ENCODE results near the gene PIWIL4. TPM values are rescaled to one million over a fixed set of nuclear protein-coding genes. Genes with fewer than 3 reads are reported as not detected.
"Not testable (repeated sequence)": the region's sequence is repeated elsewhere in the genome, so short reads cannot be mapped to it uniquely, and the experiment has no call there.

PIWIL4 gene
- total RNA-seq, 1 donor from 2014 or later: 0.28 TPM

DNA sequence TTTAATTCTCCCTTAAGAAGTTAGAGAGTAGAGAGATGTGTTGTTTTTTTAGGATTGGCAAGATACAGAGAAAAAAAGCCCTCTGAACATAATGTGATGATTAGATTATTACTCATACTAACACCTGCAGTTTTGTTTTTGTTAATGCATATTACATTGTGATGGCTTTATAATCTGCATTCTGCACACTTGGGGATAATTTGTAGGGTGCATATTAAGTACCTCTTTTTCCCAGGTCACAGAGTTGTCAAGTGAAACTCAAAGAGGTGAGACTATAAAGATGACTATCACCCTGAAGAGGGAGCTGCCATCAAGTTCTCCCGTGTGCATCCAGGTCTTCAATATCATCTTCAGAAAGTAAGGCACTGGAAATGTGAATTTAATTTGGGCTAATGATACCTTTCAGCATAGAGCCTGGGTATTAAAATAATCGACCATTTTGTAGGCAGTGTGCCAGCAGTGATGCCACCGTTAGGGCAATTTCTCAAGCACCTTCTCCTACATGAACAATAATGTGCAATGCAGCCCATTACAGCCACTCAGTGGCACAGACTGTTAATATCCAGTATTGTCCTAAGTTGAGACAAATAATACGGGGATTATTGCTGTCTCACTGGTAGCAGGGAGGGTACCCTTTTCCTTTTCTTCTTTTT is 16.2 kb downstream of the PIWIL4 start:
- ATAC-seq (no peak), DNase-seq (ENCODE audit: low spot score) (no peak)

DNA sequence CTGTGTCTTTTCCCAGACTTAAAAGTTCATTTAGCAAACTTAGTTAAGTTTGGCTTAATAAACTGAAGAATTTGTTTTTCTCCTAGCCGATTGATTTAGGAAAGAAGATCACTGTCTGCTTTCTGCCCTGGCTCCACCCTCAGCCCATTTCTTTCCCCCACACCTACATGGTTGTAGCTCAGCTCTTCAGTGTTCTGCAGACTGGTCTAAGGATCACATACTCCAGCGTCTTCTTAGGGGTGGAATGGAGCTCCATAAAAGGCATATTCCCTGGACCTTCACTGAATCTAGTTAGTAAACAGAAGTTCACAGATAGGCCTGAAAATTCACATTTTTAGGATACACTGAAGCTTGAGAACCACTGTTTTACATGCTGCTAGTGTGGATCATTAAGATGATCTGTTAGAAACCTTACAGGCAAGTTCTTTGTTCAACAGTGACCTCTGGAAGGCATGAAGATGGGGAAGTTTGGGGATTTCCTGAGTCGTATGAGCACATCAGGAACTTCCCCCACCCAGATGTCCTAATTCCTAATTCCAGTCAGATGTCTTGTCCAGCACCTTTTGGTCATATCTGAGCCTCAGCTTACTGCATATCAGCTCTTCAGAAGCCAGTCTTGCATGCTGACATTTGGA is 16.8 kb downstream of the PIWIL4 start:
- ATAC-seq: peak; percentile 31

DNA sequence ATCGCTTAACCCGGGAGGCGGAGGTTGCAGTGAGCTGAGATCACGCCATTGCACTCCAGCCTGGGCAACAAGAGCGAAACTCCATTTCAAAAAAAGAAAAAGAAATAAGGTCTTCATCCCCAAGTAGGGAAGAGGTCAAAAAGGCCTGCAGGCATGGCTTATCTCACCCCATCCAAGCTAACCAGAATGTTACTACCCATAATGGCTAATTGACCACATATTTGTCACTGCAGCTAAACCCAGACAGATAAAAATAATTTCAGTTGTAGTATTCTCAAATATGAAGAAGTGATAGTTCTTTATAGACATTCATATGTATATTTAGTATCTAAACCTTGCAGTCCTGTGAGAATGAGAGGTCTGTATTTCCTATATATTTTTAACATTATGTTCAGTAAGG is 17.8 kb downstream of the PIWIL4 start:
- ATAC-seq (no peak), DNase-seq (ENCODE audit: low spot score) (no peak)

More for the DNA sequence above, 16.8 kb downstream of the PIWIL4 start:
- DNase-seq (ENCODE audit: low spot score): no peak

DNA sequence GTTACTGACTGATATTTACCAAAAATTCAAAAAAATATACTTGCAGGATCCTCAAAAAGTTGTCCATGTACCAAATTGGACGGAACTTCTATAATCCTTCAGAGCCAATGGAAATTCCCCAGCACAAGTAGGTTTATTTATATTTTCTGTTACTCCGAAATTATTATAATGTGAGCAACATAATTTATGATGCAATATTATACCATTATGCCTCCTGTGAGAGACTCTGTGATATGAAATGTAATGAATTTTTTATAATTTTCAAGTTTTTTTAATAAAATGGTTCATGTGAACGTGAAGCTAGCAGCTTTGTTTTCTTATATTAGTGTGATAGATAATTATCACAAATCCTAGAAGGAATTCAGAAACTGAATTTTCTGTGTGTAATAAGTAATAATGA is 18.2 kb downstream of the PIWIL4 start:
- DNase-seq (ENCODE audit: low spot score) (no peak), ATAC-seq (no peak)

DNA sequence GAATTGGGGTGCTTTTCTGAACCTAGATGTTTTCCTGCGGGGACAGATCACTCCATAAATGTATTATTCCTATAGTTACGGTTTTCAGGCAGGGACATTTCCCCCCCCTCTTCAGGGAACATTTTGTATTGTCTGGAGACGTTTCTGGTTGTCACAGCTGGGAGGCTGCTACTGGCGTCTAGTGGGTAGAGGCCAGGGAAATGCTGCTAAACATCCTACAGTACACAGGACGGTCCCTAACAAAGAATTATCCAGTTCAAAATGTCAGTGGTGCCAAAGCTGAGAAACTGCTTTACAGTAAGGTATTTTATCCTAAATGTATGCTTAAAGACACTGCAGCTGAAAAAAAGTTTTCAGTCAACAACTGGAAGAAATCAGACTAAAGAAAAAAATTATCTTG is 19.4 kb downstream of the PIWIL4 start:
- ATAC-seq: no peak
- DNase-seq (ENCODE audit: low spot score): no peak

DNA sequence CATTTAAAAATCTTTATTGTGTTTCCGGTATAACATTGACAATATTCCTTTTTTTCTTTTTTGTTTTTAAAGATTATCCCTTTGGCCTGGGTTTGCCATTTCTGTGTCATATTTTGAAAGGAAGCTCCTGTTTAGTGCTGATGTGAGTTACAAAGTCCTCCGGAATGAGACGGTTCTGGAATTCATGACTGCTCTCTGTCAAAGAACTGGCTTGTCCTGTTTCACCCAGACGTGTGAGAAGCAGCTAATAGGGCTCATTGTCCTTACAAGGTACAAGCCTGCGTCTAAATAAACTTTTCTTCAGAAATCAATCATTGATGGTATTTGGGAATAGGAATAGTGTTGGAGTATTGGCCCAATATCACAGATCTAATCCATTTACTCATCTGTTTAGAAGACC is 19.8 kb downstream of the PIWIL4 start:
- ATAC-seq: no peak
- DNase-seq (ENCODE audit: low spot score): no peak

DNA sequence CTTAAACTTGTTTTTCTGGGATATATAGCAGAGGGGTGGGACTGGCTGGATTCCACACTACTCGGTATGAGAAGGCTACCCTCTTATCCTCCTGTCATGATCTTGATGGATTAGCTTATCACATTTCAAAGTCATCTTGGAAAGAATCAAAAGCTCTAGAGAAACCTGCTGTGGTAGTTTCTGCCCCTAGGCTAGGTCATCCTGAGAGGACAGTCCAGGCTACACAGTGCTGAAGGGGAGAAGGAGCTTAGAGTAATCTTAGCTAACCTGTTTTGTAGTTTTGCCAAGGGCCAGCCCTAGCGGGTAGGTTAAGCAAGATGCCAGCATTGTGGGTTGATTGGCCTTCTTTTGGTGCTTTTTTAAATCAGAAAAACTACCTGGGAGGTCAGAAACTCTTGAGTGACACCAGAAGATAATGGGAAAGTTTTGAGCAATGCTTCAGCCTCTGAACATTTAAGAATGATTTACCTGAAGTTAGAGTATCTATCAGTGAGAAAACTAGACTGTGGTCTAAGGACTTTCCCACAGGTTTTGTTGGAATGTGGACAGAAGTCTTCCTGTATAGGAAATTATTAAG is 21.3 kb downstream of the PIWIL4 start:
- DNase-seq (ENCODE audit: low spot score): no peak
- no peak for ATAC-seq

DNA sequence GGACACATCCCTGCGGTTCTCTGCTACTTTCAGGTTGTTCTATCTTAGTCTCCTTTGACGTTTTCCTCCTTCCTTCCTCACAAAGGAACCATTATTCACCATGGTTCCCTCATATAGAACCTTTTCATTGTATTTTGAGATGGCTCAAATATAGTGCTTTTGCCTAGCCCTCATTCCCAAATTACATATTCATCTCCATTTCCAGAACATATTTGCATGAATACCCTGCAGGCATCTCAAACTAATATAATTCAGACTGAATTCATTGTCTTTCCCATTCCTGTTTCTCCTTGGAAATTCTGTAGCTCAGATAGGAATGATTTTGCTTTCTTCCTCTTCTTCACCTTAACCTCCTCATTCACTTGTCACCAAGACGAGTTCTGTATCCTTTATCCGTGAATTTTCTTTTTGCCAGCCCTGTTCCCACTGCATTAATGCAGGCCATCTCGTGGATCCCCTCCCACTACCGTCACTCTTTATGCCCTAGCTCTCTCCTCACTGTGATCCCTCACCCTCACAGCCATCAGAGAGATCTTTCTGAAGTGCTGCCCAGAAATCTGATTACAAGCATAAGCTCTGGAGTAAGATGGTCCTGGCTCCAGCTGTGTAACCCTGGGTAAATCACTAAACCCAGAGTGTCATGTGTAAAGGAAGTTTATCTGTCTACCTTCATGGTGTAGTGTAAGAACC is 23.3 kb downstream of the PIWIL4 start:
- DNase-seq (ENCODE audit: low spot score) (no peak), ATAC-seq (no peak)

DNA sequence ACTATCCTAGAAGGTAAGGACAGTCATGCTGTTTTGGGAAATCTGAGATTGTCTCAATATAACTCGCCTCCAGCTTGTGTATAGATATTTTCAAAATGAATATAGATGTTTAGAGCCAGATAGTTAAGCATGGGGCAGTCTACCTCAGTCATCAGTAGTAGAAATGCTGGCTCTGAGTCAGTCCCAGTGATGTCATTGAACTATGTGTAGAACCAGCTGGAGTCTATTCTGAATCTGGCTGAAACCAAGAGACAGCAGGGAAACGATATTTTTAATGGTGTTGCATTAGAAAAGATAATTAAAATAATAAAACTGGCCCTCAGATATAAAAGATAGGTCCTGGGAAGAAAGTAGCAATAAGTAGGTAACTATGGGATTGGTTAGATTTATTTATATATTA is 25.9 kb downstream of the PIWIL4 start:
- ATAC-seq (no peak), DNase-seq (ENCODE audit: low spot score) (no peak)

DNA sequence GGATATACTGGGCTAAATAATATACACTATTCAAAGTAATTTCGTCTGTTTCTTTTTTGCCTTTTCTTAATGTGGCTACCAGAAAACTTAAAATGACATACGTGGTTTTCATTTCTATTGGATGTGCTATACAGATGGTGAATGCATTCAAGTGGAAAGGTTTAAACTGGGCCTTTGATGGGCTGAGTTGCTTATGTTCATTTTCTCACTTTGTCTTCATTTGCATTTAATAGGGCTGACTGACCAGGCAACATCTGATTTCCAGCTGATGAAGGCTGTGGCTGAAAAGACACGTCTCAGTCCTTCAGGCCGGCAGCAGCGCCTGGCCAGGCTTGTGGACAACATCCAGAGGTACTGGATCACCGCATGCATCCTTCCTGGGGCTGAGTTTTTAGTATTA is 27.9 kb downstream of the PIWIL4 start:
- ATAC-seq (no peak), DNase-seq (ENCODE audit: low spot score) (no peak)

DNA sequence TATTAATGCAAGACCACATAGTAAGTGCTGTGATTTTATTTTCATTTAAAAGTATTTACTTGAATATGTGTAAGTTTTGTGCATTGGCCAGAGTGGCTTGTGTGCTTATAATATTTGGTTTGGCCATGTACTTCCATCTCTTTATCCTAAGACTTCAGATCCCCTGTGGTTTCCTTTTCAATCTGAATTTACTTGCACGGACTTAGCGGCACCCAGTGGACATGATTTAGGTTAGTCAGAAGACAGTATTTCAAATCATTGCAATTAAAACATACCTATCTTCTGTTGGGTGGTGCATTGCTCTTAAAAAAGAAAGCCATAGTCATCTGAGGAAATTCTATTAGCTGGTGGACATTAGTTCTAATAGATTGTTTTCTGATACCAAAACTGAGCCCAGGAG is 30.7 kb downstream of the PIWIL4 start:
- DNase-seq (ENCODE audit: low spot score) (no peak), ATAC-seq (peak; percentile 51)

DNA sequence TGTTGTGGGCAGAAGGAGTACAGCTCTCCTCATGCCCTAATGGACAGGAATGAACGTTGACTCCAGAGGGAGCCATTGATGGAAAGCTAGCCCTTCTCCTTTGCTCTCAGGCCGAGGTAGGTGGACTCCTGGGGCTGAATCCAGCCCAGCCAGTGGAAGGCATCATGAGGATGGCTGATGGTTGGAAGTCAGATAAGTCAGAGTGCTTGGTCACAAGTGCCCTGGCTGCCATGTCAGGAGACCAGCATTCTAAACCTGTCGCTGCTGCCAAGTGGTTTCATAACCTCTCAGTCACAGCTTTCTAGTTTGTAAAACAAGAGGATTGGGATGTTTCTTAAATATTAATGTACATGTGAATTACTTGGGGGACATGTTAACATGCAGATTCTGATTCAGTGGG is 32.3 kb downstream of the PIWIL4 start:
- DNase-seq (ENCODE audit: low spot score) (no peak), ATAC-seq (no peak)

DNA sequence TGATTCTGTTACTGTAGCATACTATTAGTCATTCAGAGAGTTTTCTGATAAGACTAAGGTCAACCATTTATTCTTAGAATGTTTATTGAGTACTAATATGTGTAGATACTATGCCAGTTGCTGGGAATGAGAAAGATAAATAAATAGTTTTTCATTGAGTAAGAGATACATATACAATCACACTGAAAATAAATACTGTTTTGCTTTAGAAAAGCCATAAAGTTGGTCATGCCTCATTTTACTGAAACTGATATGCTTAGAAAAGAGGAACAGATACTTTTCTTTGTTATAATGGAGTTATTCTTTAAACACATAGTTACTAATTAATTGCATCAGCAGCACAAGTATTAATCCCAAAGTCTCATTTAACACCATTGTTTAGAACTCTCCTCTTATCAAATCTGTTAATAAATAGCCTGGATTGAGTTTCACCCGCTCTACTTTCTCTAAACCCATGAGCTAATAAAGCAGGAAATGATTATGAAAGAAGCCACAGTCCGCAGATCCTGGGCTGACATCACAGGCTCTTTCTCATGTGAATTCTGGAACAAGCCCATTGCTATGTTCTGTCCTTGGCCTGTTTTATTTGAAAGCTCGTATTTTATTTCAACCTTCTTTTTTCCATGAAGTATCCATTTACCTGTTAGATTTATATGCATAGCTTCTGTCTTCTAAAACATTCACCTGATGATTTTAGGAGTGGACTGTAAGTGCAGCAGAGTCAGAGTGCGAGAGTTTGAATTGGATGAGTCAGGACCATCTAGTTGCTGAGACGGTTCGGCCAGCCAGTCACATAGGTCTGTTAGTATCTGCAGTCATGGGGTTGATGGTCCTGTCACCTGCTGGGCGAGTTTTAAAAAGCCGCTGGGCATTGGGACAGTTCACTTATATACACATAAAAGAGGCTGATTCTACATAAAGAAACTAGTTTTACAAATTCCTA is 35.5 kb downstream of the PIWIL4 start:
- ATAC-seq (peak; percentile 95), DNase-seq (ENCODE audit: low spot score) (peak; percentile 72)

DNA sequence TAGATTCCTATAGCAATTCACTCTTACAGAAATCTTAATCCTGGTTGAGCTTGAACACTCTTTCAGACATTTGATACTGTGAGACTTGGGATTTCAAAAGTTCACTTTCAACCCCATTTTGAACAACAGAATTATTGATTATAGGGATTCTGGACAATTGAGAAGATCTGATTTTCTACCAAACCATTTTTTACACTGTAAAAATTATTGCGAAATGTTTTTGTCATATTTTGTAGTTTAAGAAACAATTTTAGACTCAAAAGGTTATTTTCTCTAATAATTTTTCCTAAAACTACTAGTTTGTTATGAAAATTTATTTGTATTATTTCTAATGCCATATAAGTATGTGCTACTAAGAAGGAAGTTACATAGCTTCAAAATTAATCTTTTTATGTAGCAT is 36.4 kb downstream of the PIWIL4 start:
- no peak for DNase-seq (ENCODE audit: low spot score)

DNA sequence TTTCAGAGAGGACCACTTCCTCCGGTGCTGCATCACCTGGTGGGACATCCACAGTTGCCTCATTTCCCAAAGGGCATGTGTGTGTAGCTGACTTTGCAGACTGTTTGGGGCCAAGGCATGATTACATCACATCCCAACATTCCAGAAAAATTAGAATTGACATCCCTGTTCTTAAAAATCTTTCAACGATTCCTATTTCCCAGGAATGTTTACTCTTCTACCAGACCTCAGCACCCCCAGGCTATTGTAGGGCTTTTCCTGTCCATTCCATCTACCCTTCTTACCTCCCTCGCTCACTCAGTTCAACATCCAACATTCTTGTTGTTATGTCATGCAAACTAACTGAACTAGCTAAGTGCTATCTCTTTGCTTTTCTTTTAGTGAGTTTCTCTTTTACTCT is 37.3 kb downstream of the PIWIL4 start:
- DNase-seq (ENCODE audit: low spot score) (no peak), ATAC-seq (no peak)

More for the DNA sequence above, 36.4 kb downstream of the PIWIL4 start:
- no peak for ATAC-seq

DNA sequence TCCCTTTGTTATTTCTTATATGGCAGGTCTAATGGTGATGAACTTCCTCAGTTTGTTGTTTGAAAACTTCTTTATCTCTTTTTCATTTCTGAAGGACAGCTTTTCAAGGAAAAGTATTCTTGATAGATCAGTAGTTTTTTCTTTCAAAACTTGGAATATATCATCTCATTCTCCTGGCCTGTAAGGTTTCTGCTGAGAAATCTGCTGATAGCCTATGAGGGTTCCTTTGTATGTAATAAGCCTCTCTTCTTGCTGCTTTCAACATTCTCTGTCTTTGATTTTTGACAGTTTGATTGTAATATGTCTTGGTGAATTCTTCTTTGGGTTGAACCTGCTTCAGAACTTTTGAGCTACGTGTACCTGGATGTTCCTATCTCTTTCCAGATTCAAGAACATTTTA is 46.0 kb downstream of the PIWIL4 start:
- ATAC-seq (no peak), DNase-seq (ENCODE audit: low spot score) (no peak)

DNA sequence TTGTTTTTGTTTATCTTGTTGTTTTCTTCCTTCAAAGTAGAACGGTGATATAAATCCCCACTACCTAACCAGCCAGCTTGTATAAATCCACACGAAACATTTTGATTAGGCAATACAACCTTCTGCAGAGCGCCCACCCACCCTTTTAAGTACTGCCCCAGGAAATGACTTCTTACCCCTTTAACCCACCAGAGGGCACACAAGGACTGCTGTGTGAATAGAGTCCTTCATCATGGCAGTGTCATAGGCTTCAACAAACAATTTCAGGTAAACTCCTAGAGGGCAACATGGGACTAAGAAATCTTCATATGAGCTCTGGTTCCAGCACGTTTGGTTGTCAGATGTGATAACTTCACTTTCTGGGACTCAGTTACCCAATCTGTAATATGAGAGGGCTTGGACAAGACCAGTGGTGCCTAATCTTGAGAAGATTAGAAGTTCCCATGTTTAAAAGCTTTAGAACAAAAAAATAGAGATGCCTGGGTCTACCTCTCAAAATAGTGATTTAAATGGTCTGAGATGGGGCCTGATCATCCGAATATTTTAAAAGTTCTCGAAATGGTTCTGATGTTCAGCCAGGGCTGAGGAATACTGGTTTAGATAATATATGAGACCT is 56.1 kb downstream of the PIWIL4 start:
- peak; percentile 100 for ATAC-seq
- DNase-seq (ENCODE audit: low spot score): peak; percentile 56

DNA sequence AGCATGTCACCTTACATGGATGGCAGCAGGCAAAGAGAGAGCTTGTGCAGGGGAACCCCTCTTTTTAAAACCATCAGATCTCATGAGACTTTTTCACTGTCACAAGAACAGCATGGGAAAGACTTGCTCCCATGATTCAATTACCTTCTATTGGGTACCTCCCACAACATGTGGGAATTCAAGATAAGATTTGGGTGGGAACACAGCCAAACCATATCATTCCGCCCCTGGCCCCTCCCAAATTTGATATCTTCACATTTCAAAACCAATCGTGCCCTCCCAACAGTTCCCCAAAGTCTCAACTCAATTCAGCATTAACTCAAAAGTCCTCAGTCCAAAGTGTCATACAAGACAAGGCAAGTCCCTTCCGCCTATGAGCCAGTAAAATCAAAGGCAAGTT is 58.3 kb downstream of the PIWIL4 start:
- DNase-seq (ENCODE audit: low spot score); ATAC-seq: not testable (repeated sequence)

DNA sequence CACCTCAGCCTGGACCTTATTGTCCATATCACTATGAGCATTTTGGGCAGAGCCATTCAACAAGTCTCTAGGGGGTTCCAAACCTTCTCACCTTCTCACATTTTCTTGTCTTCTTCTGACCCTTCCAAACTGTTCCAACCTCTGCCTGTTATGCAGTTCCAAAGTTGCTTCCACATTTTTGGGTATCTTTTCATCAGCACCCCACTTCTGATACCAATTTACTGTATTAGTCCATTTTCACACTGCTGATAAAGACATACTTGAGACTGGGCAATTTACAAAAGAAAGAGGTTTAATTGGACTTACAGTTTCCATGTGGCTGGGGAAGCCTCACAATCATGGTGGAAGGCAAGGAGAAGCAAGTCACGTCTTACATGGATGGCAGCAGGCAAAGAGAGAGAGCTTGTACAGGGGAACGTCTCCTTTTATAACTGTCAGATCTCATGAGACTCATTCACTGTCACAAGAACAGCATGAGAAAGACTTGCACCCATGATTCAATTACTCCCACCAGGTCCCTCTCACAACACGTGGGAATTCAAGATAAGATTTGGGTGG is 59.9 kb downstream of the PIWIL4 start:
- ATAC-seq: not testable (repeated sequence)

DNA sequence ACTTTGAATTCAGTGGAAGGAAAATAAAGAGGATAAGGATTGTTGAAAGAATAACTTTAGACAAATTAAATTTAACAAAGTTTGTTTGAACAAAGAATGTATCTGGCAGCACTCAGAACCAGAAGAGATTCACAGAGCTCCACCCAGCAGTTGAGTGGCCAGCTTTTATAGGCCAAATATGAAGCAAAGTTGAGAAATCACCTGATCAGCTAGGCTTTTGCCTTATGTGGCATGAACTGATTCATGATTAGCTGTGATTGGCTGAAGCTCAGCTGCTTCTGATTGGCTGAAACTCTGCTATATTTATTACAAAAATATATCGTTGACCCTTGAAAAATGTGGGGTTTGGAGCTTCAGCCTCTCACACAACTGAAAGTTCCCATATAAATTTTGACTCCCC is 62.6 kb downstream of the PIWIL4 start:
- ATAC-seq (no peak), DNase-seq (ENCODE audit: low spot score) (no peak)

More for the DNA sequence above, 59.9 kb downstream of the PIWIL4 start:
- not testable (repeated sequence) for DNase-seq (ENCODE audit: low spot score)

All from left lobe of liver (tissue), 2 donors.